GM23248 (cell line): ENCODE data around the gene ZNF709.

Source experiments
- EZH2 ChIP-seq: fragments of 200-600 bp; sonication (generic); IDR thresholded peaks from 2 replicates; pipeline ENCODE4 v1.6.1; 2018; ENCODE audit warnings: antibody characterized with exemption, mild to moderate bottlenecking; ENCODE audit not compliant: insufficient read depth, poor library complexity, severe bottlenecking
- EZH2phosphoT487 ChIP-seq: fragments of 200-600 bp; sonication (generic); IDR thresholded peaks from 2 replicates; pipeline ENCODE4 v1.6.1; 2018; ENCODE audit warnings: antibody characterized with exemption, moderate library complexity, mild to moderate bottlenecking, low read depth; ENCODE audit not compliant: insufficient read depth

DNA sequence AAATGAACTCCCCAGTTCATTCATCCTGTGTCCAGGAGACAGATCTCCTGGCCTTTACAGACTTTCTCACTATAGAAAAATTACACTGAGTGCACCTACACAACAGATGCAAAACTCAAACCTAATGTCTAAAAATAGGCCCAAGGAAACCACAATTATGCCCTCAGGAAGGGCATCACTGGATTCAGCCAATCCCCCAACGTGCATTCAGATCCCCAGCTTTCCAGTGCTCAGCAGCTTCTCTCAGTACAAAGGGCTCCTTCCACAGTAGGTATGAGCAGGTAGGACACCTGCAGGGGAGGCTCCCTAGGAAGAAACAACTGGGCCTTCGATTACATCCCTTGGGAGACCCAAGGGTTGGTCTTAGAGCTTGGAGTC, 2.1 kb downstream of the ZNF709 start:
- TF ChIP-seq EZH2 (no peak), EZH2phosphoT487 (no peak)
